Fibroblast of pulmonary artery (primary cell): ENCODE measurements around the gene CD36.
A peak's percentile ranks its signal among the peaks of the same experiment; 100 is the strongest.

Source experiments
- DNase-seq: peaks from one replicate; pipeline ENCODE4 v3.0.0-alpha.2; 2010; ENCODE audit warnings: low read depth
- H3K4me3 ChIP-seq: replicated peaks from 2 replicates; pipeline ENCODE4 v1.5.1; 2011; ENCODE audit warnings: low read depth, mild to moderate bottlenecking, control low read depth, low read length, moderate library complexity
- CTCF ChIP-seq: IDR thresholded peaks from 2 replicates; pipeline ENCODE4 v1.5.1; 2011; ENCODE audit warnings: mild to moderate bottlenecking, control low read depth, low read length, inconsistent platforms; ENCODE audit errors: missing control alignments

Gene CD36

GRCh38 chr7:80637911-80638765 lies at the start of gene CD36:
CD36 (plus strand) TSS chr7:80638642; CDS start chr7:80646741, 8,099 bp downstream.
- no peak within 1 kb of the TSS for H3K4me3 ChIP-seq
- no peak for TF ChIP-seq CTCF

GRCh38 chr7:80589631-80590030 lies 48.8 kb upstream of the CD36 start:
- no peak for TF ChIP-seq CTCF
- DNase-seq = no peak

More at GRCh38 chr7:80637911-80638765, at the start of gene CD36:
- DNase-seq = no peak

GRCh38 chr7:80591654-80592053 lies 46.8 kb upstream of the CD36 start:
- DNase-seq = no peak
- TF ChIP-seq CTCF = no peak
- no peak overlapping the region for H3K4me3 ChIP-seq

More at GRCh38 chr7:80589631-80590030, 48.8 kb upstream of the CD36 start:
- H3K4me3 ChIP-seq = no peak overlapping the region

DNA sequence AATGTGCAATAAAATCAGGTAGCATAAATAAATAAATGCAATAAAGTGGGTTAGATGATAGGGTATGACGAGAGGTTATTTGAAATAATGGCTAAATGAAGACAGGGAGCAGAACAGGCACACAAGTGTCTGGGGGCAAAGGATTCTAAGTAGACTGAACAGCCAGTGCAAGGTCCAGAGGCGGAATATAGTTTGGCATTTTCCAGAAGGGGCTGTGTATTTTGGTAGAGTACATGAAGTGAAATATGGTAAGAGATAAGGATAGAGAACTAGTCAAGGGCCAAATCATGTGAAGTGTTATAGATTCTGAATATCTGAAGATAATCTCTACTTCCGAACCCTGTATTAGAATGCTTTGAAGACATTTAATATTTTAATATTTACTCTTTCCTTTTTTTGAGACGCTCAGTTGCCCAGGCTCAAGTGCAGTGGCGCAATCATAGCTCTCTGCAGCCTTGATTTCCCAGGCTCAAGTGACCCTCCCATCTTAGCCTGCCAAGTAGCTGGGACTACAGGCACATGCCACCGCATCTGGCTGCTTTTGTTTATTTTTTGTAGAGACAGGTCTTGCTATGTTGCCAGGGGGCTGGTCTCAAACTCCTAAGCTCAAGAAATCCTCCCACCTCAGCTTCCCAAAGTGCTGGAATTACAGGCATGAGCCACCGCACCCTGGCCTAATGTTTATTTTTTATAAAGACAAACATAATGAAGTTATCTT lies 44.4 kb upstream of the CD36 start:
- TF ChIP-seq CTCF = no peak
- no peak overlapping the region for H3K4me3 ChIP-seq
- DNase-seq = peak; percentile 33

- DNase-seq = no peak
- TF ChIP-seq CTCF = no peak
- H3K4me3 ChIP-seq = no peak overlapping the region
Measured at GRCh38 chr7:80596933-80597517, 41.4 kb upstream of the CD36 start.

DNA sequence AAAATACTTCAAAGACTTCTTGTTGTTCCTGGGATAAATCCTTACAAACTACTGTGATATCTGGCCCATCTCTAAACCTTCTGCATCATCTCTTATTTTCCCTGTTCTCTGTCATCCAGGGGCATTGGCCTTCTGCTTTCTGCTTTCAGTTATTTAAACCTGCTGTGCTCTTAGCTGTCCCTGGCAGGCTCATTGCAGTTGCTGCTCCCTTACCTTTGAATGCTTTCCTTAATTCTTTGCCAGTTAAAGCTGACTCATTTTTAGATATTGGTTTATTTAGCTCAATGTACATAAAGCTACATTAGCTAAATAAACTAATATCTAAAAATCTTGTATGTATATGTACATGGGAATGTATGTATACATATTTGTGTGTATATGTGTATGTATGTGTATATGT lies 40.6 kb upstream of the CD36 start:
- no peak for DNase-seq
- H3K4me3 ChIP-seq = no peak overlapping the region
- TF ChIP-seq CTCF = no peak
